AG10803 (cell line): ENCODE measurements around the gene POU2F1.
"Not testable (repeated sequence)": the region's sequence is repeated elsewhere in the genome, so short reads cannot be mapped to it uniquely, and the experiment has no call there.

Source experiments
- DNase-seq: peaks from one replicate; pipeline ENCODE4 v3.0.0; 2010; ENCODE audit warnings: low read depth
- H3K4me3 ChIP-seq: 2 replicates; pipeline ENCODE4 v1.5.1; 2011; ENCODE audit warnings: mild to moderate bottlenecking, low read length, control low read depth
- TF ChIP-seq, protein P1 (sequence below): conservative IDR thresholded peaks from 2 replicates; pipeline ENCODE4 v1.5.1; 2011; ENCODE audit warnings: mild to moderate bottlenecking, low read length, control low read depth, inconsistent platforms

The POU2F1 gene

DNA sequence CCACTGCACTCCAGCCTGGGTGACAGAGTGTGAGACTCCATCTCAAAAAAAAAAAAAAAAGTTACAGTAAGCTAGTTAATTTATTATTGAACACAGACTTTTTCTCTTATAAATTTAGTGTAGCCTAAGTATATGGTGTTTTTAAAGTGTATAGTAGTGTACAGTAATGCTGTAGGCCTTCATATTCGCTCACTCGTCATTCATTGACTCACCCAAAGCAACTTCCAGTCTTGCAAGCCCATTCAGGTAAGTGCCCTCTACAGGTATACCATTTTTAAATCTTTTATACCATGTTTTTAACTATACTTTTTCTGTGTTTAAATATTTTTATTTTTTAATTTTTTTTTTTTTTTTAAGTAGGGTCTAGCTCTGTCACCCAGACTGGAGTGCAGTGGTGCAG lies 12.1 kb downstream of the POU2F1 start:
- TF ChIP-seq, protein P1, sequence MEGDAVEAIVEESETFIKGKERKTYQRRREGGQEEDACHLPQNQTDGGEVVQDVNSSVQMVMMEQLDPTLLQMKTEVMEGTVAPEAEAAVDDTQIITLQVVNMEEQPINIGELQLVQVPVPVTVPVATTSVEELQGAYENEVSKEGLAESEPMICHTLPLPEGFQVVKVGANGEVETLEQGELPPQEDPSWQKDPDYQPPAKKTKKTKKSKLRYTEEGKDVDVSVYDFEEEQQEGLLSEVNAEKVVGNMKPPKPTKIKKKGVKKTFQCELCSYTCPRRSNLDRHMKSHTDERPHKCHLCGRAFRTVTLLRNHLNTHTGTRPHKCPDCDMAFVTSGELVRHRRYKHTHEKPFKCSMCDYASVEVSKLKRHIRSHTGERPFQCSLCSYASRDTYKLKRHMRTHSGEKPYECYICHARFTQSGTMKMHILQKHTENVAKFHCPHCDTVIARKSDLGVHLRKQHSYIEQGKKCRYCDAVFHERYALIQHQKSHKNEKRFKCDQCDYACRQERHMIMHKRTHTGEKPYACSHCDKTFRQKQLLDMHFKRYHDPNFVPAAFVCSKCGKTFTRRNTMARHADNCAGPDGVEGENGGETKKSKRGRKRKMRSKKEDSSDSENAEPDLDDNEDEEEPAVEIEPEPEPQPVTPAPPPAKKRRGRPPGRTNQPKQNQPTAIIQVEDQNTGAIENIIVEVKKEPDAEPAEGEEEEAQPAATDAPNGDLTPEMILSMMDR = no peak
- no peak overlapping the region for H3K4me3 ChIP-seq
- no peak for DNase-seq

DNA sequence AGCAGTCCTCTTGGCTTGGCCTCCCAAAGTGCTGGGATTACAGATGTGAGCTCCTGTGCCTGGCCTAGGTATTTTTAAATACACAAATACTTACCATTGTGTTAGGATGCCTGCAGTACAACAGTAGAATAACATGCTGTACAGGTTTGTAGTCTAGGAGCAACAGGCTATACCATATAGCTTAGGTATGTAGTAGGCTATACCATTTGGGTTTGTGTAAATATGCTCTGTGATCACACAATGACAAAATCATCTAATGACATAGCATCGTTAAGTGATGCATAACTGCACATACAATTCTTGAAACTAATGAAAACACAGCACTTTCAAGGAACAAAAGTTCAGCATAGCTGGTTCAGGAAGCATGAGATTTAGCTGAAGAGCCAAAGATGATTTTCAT lies 12.7 kb downstream of the POU2F1 start:
- no peak overlapping the region for H3K4me3 ChIP-seq
- TF ChIP-seq, protein P1 = no peak
- DNase-seq = no peak

DNA sequence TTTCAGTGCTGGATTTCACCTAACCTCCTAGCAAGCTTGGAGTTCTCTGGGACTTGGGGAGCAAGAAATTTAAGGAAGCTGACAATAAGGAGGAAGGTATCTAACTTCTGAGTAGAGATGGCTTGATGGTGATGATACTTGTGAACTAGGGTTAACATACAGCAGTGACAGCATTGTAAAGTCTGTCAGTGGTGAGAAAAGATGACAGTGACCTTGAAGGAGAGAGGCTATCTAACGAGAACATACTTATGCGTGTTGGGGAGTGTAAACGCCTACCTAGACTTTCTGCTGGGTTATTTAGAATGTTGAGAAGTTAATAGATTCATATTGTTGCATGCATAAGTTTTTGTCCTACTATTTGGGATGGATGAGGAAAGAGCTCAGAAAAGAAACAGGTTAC lies 16.3 kb downstream of the POU2F1 start:
- TF ChIP-seq, protein P1 = no peak
- DNase-seq = no peak
- H3K4me3 ChIP-seq = no peak overlapping the region

DNA sequence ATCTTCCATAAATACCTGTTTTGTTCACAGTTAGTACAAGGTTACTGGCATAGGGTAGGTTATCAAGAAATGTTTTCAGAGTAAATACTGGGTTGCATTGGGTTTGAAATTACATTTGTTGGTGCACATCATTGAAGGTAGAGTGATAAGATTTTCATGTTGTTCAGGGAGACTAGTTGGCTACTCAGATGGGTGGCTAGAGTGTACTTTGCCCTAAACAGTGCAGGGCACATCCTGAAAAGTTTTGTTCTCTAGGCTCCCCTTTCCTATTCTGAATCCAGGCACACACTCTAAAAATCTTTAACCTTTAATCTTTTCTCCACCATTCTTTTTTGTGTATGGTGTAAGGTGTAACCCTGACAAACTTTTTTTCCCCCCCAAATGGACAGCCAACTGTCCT lies 18.0 kb downstream of the POU2F1 start:
- TF ChIP-seq, protein P1 = no peak
- no peak for DNase-seq

DNA sequence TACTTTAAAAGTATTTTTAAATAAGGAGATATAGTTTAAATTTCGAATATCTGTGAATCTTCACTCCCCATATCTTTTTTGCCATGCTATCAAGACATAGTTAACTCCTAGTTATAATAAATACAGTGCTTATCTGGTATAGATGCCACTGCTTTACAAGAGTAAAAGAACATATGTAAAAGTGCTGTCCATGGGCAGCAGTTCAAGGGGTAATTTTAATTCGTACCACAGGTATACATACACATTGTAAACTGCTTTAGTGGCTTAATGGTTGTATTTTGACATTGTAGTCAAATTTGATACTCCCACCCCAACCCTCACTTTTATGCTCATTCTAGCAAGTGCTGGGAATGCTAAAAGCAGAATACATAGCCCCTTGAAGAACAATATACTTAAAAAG lies 18.6 kb downstream of the POU2F1 start:
- no peak overlapping the region for H3K4me3 ChIP-seq
- DNase-seq = no peak
- TF ChIP-seq, protein P1 = no peak

More for the DNA sequence above, 18.0 kb downstream of the POU2F1 start:
- no peak overlapping the region for H3K4me3 ChIP-seq

DNA sequence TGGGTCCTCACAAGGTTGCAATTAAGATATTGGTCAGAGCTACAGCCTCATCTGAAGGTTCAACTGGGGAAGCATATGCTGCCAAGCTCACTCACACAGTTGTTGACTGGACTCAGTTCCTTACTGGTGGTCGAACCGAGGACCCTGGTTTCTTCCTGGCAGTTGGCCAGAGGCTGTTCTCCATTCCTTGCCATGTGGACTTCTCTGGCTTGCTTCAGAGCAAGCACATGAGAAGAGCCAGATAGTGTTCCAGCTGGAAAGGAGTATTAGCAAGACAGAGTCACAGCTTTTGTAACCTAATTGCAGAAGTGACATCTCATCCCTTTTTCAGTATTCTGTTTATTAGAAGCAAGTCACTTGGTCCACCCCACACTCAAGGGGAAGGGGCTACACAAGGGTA lies 23.6 kb downstream of the POU2F1 start:
- H3K4me3 ChIP-seq = no peak overlapping the region
- TF ChIP-seq, protein P1 = no peak
- no peak for DNase-seq

DNA sequence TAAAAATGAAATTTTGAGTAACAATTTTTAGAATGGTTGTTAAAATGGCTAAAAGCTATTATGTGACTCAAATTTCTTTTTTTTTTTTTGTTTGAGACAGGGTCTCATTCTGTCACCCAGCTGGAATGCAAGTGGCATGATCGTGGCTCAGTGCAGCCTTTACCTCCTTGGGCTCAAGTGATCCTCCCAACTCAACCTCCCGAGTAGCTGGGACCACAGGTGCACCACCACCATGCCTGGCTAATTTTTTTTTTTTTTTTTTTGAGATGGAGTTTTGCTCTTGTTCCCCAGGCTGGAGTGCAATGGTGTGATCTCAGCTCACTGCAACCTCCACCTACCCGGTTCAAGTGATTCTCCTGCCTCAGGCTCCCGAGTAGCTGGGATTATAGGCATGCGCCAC lies 24.5 kb downstream of the POU2F1 start:
- H3K4me3 ChIP-seq, DNase-seq: not testable (repeated sequence)

DNA sequence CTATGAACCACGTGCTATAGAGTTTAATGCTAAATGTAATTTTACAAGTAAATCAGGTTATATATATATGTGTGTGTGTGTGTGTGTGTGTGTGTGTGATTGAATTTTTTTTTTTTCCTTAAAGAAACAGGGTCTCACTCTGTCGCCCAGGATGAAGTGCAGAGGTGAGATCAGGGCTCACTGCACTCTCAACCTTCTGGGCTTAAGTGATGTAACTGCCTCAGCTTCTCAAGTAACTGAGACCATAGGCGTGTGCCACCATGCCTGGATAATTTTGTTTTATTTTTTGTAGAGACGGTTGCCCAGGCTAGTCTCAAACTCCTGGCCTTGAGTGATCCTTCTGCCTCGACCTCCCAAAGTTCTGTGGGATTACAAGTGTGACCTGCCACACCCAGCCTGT lies 26.3 kb downstream of the POU2F1 start:
- TF ChIP-seq, protein P1 = no peak
- no peak for DNase-seq
- H3K4me3 ChIP-seq = no peak overlapping the region
